Stimulated activated CD4-positive, alpha-beta T cell treated with anti-CD3 and anti-CD28 coated beads, Interleukin-1b, Interleukin-23, amount 100 ng/mL, for 48 hours (primary cell): ENCODE data around the gene SLC5A4.
"Not testable (repeated sequence)": the region's sequence is repeated elsewhere in the genome, so short reads cannot be mapped to it uniquely, and the experiment has no call there.

ENCODE experiments used
- DNase-seq: peaks from one replicate; pipeline ENCODE4 v3.0.0-alpha.2; 2020

SLC5A4 gene

DNA sequence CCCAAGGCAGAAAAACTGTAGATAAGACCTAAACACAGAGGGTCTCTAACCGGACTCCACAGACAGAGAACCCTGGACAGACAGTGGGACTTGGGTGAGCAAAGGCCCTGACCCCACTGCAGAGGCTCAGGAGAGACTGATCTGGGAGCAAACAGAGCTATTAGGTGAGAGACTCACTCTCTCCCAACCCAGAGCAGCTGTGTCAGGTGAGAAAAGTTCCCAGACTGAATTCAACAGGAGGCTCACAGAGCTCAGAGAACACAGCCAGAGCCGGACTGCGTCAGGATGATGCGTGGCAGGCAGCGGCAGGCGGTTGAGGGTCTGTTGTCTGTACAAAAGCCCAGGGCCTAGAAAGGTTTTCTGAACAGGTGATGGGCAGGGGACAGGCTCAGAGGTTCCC lies 55.8 kb downstream of the SLC5A4 start:
- DNase-seq: no peak

DNA sequence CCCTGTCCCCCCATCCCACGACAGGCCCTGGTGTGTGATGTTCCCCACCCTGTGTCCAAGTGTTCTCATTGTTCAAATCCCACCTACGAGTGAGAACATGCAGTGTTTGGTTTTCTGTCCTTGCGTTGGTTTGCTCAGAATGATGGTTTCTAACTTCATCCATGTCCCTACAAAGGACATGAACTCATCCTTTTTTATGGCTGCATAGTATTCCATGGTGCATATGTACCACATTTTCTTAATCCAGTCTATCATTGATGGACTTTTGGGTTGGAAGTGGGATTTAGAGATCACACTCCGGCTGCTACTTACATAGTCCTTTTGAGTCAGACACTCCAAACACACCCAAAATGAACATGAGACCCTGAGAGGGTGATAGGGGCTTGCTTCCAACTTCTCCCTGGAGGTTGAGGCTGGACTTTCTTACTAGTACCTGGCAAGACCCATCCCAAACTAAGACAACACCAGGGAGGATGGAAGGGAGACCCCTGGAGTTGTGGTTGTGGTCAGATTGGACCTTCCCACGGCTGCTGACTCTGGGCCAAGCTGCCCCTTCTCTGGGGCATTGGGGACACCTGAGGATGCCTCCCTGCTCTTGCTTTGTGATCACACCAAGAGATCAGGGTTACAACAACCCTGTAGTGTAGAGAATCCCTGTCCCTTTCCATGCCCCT lies 57.5 kb downstream of the SLC5A4 start:
- DNase-seq: not testable (repeated sequence)

DNA sequence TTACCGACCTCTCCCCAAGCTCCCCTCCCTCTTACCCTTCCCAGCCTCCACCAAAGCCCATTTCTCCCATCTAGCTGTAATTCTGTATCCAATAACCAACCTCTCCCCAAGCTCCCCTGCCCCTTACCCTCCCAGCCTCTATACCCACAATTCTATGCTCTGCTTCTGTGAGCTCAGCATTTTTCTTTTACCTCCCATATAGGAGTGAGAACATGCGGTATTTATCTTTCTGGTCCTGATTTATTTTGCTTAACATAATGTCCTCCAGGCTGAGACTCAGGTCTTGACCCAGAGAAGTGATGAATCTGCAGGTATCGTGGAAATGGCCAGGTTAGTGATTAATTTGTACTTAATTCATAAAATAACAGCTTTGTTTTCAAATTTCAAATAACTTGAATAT lies 59.2 kb downstream of the SLC5A4 start:
- DNase-seq: not testable (repeated sequence)

DNA sequence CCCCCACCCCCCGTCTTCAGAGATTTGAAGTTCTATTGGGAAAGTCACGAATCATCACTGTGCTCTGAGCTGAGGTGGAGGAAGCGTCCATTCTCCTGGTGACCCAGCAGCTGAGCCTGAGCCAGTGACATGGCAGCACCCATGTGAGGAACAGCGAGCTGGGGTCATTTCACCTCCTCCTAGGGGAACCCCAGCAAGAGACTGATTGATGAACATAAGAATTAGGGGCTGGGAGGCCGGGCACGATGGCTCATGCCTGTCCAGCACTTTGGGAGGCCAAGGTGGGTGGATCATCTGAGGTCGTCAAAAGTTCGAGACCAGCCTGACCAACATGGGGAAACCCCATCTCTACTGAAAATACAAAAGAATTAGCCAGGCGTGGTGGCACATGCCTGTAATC lies 61.8 kb downstream of the SLC5A4 start:
- not testable (repeated sequence) for DNase-seq

DNA sequence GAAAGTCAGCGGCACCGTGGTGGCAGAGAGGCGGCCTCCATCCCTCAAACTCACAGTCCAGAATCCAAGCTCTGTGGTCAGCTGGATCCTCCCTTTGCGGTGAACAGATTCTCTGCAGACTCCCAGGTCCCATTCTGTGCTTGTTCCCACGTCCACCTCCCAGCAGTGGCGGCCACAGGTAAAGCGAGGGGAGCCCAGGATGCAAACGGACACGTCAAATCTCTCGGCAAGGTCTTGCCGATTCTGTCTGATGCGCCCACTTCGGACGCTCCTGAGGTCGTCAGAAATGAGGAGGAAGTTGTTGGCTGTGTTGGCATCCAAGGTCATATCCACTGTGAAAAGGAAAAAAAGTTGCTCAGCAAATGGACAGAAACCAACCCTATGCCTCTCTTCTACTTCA lies 64.1 kb downstream of the SLC5A4 start:
- not testable (repeated sequence) for DNase-seq

DNA sequence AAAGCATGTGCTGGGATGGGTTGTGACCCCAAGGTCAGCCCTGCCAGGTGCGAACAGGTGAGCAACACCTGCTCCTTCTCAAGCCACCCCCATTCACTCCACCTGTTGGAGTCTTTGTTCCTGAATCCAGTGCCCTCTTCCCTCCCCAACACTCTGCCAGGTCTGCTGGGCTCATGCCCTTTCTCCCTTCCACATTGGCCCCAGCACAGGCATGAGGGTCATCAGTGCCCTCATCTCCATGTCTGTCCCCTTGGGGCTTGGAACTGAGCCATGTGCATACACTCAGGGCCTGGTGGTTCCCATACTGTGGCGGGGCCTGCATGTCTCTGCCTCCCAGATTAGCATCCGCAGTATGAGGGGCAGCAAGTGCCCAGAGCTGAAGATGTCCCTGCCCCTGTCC lies 69.3 kb downstream of the SLC5A4 start:
- DNase-seq: no peak

DNA sequence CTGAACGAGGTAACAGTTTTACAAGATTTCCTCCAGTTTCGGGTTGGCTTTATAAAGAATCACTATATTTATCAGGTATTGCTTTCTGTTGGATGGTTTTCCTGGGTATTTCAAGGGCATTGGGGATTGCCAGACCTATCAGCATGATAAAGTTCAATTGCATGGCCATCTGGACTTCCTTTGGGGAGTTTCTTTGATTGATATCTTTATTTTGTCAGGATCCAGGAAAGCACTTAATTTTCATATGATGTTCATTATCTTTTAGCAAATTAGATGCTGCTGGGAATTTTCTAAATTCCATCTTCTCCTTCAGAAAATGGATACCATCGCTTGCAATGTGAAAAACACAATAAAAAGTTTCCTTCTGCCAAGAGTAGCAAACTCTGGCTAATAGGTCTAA lies 71.5 kb downstream of the SLC5A4 start:
- DNase-seq: no peak

DNA sequence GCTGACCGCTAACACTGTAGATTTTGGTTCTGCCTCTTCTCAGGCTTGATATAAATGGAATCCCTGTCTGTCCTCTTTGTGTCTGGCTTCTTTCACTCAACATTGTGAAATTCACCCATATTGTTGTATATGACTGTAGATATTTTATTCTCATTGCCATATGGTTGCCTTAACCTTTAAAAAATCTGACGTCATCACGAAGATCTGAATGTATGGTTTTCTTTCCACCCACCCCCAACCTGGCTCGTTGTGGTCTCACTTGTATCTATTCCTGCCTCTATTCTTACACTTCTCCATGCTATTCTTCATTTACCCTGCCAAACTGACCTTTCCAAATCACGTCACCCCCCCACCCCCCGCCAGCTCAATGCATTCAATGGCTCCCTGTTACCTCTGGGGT lies 74.1 kb downstream of the SLC5A4 start:
- DNase-seq: no peak

DNA sequence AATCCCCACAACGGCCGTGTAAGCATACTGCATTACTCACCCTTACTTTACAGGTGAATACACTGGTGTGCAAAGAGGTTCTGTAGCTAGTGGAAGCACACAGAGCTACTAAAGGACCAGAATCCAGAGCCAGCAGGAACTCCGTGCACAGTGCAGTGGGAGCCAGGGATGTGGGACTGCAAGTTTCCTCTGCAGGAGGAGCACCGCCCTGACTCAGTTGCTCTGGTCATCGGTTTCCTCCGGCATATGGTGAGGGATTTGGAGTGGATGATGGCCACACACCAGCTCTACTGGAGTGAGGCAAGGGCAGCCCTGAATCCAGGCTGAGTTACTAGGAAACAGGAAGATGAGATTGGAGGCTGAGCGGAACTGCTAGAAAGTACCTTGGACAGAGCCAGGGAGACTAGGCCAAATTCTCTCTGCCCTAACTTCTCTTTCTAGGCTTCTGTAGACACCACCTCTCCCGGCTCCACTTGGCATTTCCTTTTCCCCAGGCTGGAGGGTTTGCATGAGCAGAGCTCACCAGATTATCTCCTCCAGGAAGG lies 77.9 kb downstream of the SLC5A4 start:
- DNase-seq: no peak

DNA sequence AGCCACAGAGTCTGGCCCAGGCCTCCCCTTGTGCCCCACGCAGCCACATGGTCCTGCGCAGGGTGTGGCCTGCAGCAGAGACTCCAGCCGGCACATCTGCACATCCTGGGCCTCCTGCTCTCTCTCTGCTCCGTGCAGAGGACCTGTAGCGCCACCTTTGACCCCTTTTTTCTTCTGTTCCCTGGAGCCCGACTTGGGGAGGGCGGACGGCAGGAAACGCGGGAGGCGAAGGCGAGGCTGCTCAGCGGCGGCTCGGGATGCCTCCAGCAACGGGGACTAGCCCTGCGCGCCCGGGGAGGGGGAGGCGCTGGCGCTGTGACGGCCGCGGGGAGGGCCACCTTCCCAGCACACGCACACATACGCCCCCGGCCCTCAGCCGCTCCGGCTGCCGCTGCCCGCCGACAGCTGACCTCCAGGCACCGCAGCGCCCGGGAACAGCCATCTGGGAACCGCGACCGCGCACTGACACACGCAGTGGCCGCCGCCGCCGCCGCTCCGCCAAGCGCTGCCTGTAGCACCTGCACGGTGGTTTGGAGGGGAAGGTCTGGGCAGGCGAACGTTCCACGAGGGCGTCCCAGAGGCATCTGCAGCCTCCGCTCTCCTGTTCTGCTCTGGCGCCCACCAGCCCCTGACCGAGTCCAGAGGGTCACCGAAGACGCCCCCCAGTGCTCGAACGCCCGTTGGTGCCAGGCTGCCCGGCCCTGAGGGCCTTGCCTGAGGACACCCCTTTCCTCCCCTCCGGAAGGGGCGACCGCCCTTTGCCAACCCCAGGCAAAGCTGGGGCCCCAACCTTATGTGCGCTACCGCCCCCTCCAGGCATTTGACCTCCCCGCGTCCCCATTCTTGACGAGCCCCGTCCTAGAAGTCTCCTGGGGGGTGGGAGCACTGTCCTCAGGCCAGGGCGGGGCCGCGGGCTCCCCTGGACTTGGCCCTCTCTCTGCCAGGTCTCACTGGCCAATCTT lies 79.2 kb downstream of the SLC5A4 start:
- no peak for DNase-seq

DNA sequence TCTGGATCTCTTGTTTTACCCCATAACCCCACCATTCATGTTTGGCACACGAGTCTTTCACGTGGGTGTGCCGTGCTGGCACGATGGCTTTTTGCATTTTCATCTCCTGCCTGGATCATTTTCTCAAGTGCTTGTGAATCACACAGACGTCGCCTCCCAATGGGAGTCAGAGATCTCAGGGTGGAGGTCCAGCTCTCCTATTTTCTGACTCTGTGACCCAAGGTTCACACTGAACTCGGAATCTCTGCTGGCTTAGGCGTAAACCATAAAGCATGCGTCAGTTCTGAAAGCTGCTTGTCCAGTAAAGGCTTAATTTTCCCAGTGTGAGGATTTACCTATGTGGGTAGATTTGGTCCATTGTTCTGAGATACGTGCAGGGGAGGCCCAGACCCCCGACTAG lies 80.0 kb downstream of the SLC5A4 start:
- no peak for DNase-seq
